Measurements from ENCODE around the gene CFAP298. TPM values are rescaled to one million over a fixed set of nuclear protein-coding genes. Genes with fewer than 3 reads are reported as not detected.
"Not testable (repeated sequence)": the region's sequence is repeated elsewhere in the genome, so short reads cannot be mapped to it uniquely, and the experiment has no call there.

The CFAP298 gene
- total RNA-seq, 4 donors from 2014 or later = 9.7 to 45.3 (median 27.4) TPM

GRCh38 chr21:32566741-32567389 is 45.3 kb downstream of the CFAP298 start:
- Histone ChIP-seq H3K36me3 (no peaks in the 10 kb centered on the region), H3K4me3 (no peak overlapping the region), H3K27ac (no peak overlapping the region), H3K9me3 (no peaks in the 10 kb centered on the region), H3K27me3 (no peaks in the 10 kb centered on the region), H3K4me1 (no peaks in the 10 kb centered on the region)
- no peak for DNase-seq
- intact Hi-C loops (cut with DNase I; ENCODE audit: low total_unique reads) = loop anchor here (10.0 kb wide), 1 partner anchor 162 kb away; no protein-coding TSS in a partner anchor
- TF ChIP-seq CTCF (IDR thresholded peaks at IDR 0.05) = no peak
- no peak for TF ChIP-seq POLR2A (IDR thresholded peaks at IDR 0.05)

- TF ChIP-seq CTCF (IDR thresholded peaks at IDR 0.05) = no peak
- TF ChIP-seq POLR2A (IDR thresholded peaks at IDR 0.05) = no peak
- H3K27me3 ChIP-seq = no peaks in the 10 kb centered on the region
- H3K27ac ChIP-seq = no peak overlapping the region
- no peak overlapping the region for H3K4me3 ChIP-seq
- no peaks in the 10 kb centered on the region for H3K4me1 ChIP-seq
- H3K9me3 ChIP-seq = no peaks in the 10 kb centered on the region
- H3K36me3 ChIP-seq = no peaks in the 10 kb centered on the region
- DNase-seq = no peak
- intact Hi-C loops (cut with DNase I; ENCODE audit: low total_unique reads) = loop anchor here (10.0 kb wide), 1 partner anchor 161 kb away; no protein-coding TSS in a partner anchor
These were observed 46.2 kb downstream of the CFAP298 start for GRCh38 chr21:32565856-32566465.

- Histone ChIP-seq H3K27ac (peak overlapping the region; percentile 66 to 79), H3K9me3 (no peaks in the 10 kb centered on the region), H3K27me3 (no peaks in the 10 kb centered on the region), H3K4me3 (no peak overlapping the region), H3K4me1 (no peaks in the 10 kb centered on the region), H3K36me3 (no peaks in the 10 kb centered on the region)
- TF ChIP-seq POLR2A (IDR thresholded peaks at IDR 0.05) (no peak), CTCF (IDR thresholded peaks at IDR 0.05) (no peak)
- DNase-seq = no peak
- intact Hi-C loops (cut with DNase I; ENCODE audit: low total_unique reads) = loop anchor here (10.0 kb wide), 1 partner anchor 158 kb away; no protein-coding TSS in a partner anchor
These were observed 49.3 kb downstream of the CFAP298 start for GRCh38 chr21:32562915-32563314.

GRCh38 chr21:32562426-32562825 is 49.8 kb downstream of the CFAP298 start:
- DNase-seq = peak; percentile 70 to 81
- no peaks in the 10 kb centered on the region for H3K4me1 ChIP-seq
- no peaks in the 10 kb centered on the region for H3K9me3 ChIP-seq
- TF ChIP-seq CTCF (IDR thresholded peaks at IDR 0.05) (peak; percentile 63 to 74 (median 68)), POLR2A (IDR thresholded peaks at IDR 0.05) (no peak)
- no peaks in the 10 kb centered on the region for H3K27me3 ChIP-seq
- H3K27ac ChIP-seq = peak overlapping the region; percentile 66 to 79
- H3K36me3 ChIP-seq = no peaks in the 10 kb centered on the region
- no peak overlapping the region for H3K4me3 ChIP-seq
- intact Hi-C loops (cut with DNase I; ENCODE audit: low total_unique reads) = loop anchor here (10.0 kb wide), 1 partner anchor 158 kb away; no protein-coding TSS in a partner anchor

GRCh38 chr21:32561476-32561875 is 50.7 kb downstream of the CFAP298 start:
- not testable (repeated sequence) for H3K4me3 ChIP-seq, H3K36me3 ChIP-seq, H3K27me3 ChIP-seq, H3K9me3 ChIP-seq, H3K4me1 ChIP-seq, DNase-seq
- H3K27ac ChIP-seq = peak overlapping the region; percentile 66 to 79
- intact Hi-C loops (cut with DNase I; ENCODE audit: low total_unique reads) = loop anchor here (10.0 kb wide), 1 partner anchor 157 kb away; no protein-coding TSS in a partner anchor

All from uterus (tissue), 4 donors.